ENCODE results near the gene GLB1L. TPM values are rescaled to one million over a fixed set of nuclear protein-coding genes. Genes with fewer than 3 reads are reported as not detected.
A peak's percentile ranks its signal among the peaks of the same experiment; 100 is the strongest.

The GLB1L gene
- total RNA-seq, 4 donors from 2014 or later: 2.5 to 9.8 (median 5.4) TPM

DNA sequence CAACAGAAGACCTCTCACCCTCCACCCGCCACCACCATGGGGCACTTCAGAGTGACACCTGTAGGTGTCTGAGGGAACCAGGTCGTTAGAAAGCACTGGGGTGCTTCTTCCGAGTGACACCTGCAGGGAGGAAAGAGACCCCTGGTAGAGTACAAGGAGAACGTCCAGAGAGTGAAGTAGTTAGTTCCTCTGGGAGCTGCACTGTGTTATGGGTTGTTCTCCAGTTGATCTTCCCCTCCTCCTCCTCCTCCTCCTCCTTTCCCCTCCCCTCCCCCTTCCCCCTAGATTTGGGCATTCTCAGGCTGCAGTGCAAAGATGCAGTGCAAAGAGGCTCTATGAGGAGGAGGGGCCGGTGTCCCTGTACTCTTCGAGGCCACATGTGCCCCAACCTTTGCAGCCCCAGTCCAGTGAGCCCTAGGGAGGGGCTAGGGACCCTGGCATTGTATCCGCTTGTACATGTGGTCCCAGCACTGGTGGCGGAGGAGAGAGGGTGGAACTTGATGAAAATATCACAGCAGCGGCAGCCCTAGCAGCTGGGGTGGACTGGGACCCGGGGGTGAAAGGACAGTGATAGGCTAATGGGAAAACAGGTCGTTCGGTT is 34.8 kb upstream of the GLB1L start:
- H3K36me3 ChIP-seq: peaks cover 44% of the 10 kb centered on the region
- peak overlapping the region; percentile 99 for H3K27ac ChIP-seq
- DNase-seq (ENCODE audit: low spot score in 2 of 2): no peak
- no peaks in the 10 kb centered on the region for H3K9me3 ChIP-seq
- TF ChIP-seq POLR2AphosphoS5 (IDR thresholded peaks at IDR 0.05): no peak
- TF ChIP-seq EP300 (IDR thresholded peaks at IDR 0.05): no peak
- H3K27me3 ChIP-seq: no peaks in the 10 kb centered on the region
- peaks cover 72% of the 10 kb centered on the region for H3K4me1 ChIP-seq
- 41% methylated on average over 12 of the region's 12 CpGs for WGBS
- peak overlapping the region; percentile 93 for H3K4me3 ChIP-seq

GRCh38 chr2:219279151-219279915 is 34.1 kb upstream of the GLB1L start, which contains the start of gene DNAJB2:
Gene DNAJB2 (plus strand): TSS chr2:219279366. CDS start chr2:219279834, 468 bp downstream.
- TF ChIP-seq POLR2AphosphoS5 (IDR thresholded peaks at IDR 0.05) (peak; percentile 31 to 87 (median 63)), EP300 (IDR thresholded peaks at IDR 0.05) (peak; percentile 16), POLR2A (IDR thresholded peaks at IDR 0.05) (peak; percentile 23 to 89)
- TF ChIP-seq, protein P1, sequence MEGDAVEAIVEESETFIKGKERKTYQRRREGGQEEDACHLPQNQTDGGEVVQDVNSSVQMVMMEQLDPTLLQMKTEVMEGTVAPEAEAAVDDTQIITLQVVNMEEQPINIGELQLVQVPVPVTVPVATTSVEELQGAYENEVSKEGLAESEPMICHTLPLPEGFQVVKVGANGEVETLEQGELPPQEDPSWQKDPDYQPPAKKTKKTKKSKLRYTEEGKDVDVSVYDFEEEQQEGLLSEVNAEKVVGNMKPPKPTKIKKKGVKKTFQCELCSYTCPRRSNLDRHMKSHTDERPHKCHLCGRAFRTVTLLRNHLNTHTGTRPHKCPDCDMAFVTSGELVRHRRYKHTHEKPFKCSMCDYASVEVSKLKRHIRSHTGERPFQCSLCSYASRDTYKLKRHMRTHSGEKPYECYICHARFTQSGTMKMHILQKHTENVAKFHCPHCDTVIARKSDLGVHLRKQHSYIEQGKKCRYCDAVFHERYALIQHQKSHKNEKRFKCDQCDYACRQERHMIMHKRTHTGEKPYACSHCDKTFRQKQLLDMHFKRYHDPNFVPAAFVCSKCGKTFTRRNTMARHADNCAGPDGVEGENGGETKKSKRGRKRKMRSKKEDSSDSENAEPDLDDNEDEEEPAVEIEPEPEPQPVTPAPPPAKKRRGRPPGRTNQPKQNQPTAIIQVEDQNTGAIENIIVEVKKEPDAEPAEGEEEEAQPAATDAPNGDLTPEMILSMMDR (IDR thresholded peaks at IDR 0.05): no peak
- Histone ChIP-seq H3K27ac (peak within 1 kb of the TSS; percentile 99), H3K9me3 (no peaks in the 10 kb centered on the region), H3K4me3 (peak within 1 kb of the TSS; percentile 93), H3K36me3 (peaks cover 37% of the 10 kb centered on the region), H3K4me1 (peaks cover 69% of the 10 kb centered on the region), H3K27me3 (no peaks in the 10 kb centered on the region)
- DNase-seq (ENCODE audit: low spot score in 2 of 2): peak; percentile 99
- WGBS: 0% methylated on average over 17 of the region's 65 CpGs

DNA sequence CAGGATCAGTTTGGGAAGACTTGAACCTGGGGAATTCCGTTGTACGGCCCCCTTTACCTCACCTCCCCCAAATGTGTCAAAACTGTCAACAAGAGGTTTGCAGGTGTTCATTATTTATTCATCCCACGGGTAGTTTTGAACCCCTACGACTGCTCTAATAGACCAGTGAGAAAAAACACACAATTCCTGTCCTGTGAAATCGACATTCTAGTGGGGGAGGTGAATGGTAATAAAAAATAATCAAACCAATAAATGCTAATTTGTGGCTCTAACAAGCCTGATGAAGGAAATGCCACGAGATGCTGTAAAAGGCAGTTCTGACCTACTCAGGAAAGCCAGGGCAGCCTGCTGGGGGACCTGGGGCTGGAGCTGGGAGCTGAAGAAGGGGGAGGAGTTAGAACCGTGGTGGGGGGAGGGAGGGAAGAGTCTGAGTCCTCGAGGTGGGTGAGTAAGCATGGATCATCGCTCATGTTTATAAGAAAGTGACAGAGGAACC is 33.5 kb upstream of the GLB1L start:
- H3K27me3 ChIP-seq: no peaks in the 10 kb centered on the region
- H3K9me3 ChIP-seq: no peaks in the 10 kb centered on the region
- peak overlapping the region; percentile 93 for H3K4me3 ChIP-seq
- 12% methylated on average over 9 of the region's 9 CpGs for WGBS
- H3K4me1 ChIP-seq: peaks cover 68% of the 10 kb centered on the region
- no peak for DNase-seq (ENCODE audit: low spot score in 2 of 2)
- H3K36me3 ChIP-seq: peaks cover 31% of the 10 kb centered on the region
- no peak for TF ChIP-seq POLR2A (IDR thresholded peaks at IDR 0.05)
- no peak for TF ChIP-seq POLR2AphosphoS5 (IDR thresholded peaks at IDR 0.05)
- TF ChIP-seq, protein P1 (IDR thresholded peaks at IDR 0.05): no peak
- no peak for TF ChIP-seq EP300 (IDR thresholded peaks at IDR 0.05)
- H3K27ac ChIP-seq: peak overlapping the region; percentile 99

GRCh38 chr2:219277703-219278654 is 32.7 kb upstream of the GLB1L start:
- 27% methylated on average over 15 of the region's 25 CpGs for WGBS
- peak overlapping the region; percentile 99 for H3K27ac ChIP-seq
- no peaks in the 10 kb centered on the region for H3K27me3 ChIP-seq
- H3K4me3 ChIP-seq: no peak overlapping the region
- peak; percentile 90 to 91 for DNase-seq (ENCODE audit: low spot score in 2 of 2)
- H3K4me1 ChIP-seq: peaks cover 62% of the 10 kb centered on the region
- TF ChIP-seq, protein P1 (IDR thresholded peaks at IDR 0.05): peak; percentile 96 to 99
- TF ChIP-seq EP300 (IDR thresholded peaks at IDR 0.05) (no peak), POLR2AphosphoS5 (IDR thresholded peaks at IDR 0.05) (no peak)
- peaks cover 23% of the 10 kb centered on the region for H3K36me3 ChIP-seq
- no peaks in the 10 kb centered on the region for H3K9me3 ChIP-seq

GRCh38 chr2:219274361-219274921 is 29.2 kb upstream of the GLB1L start:
- Histone ChIP-seq H3K9me3 (no peaks in the 10 kb centered on the region), H3K4me3 (no peak overlapping the region), H3K4me1 (peaks cover 30% of the 10 kb centered on the region), H3K27ac (peak overlapping the region; percentile 90), H3K27me3 (no peaks in the 10 kb centered on the region), H3K36me3 (no peaks in the 10 kb centered on the region)
- TF ChIP-seq, protein P1 (IDR thresholded peaks at IDR 0.05): no peak
- 25% methylated on average over 3 of the region's 6 CpGs for whole genome bisulfite sequencing
- DNase-seq (ENCODE audit: low spot score in 2 of 2): no peak

Data from suprapubic skin (tissue), 4 donors.